ENCODE measurements around the gene MAP3K10.

Gene MAP3K10

GRCh38 chr19:40177286-40178070, 13.7 kb upstream of the MAP3K10 start:
- no peak for DNase-seq (ENCODE audit: low read depth)
- TF ChIP-seq, protein P1, sequence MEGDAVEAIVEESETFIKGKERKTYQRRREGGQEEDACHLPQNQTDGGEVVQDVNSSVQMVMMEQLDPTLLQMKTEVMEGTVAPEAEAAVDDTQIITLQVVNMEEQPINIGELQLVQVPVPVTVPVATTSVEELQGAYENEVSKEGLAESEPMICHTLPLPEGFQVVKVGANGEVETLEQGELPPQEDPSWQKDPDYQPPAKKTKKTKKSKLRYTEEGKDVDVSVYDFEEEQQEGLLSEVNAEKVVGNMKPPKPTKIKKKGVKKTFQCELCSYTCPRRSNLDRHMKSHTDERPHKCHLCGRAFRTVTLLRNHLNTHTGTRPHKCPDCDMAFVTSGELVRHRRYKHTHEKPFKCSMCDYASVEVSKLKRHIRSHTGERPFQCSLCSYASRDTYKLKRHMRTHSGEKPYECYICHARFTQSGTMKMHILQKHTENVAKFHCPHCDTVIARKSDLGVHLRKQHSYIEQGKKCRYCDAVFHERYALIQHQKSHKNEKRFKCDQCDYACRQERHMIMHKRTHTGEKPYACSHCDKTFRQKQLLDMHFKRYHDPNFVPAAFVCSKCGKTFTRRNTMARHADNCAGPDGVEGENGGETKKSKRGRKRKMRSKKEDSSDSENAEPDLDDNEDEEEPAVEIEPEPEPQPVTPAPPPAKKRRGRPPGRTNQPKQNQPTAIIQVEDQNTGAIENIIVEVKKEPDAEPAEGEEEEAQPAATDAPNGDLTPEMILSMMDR (conservative IDR thresholded peaks at IDR 0.05; ENCODE audit: low read depth, low read length) = no peak
- H3K4me3 ChIP-seq (ENCODE audit: low read depth, low read length) = no peak overlapping the region

DNA sequence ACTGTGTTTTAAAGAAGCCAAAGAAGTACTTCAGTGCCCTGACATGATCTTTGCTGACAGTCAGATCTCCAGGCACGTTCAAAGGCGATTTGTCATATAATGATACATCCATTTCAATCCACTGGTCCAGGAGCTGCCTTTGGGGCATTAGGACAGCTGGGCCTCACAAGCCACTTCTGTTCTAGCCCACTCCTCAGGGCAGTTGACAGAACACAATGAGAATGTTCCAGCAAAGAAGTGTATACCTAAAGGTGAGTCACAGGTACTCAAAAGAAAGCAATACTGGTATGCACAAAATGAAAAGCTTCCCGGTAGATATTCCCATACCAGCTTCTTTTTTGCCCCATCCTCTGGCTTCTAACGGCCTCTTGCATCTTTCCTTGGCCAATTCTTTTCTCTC, 12.5 kb upstream of the MAP3K10 start:
- DNase-seq (ENCODE audit: low read depth) = no peak
- TF ChIP-seq, protein P1 (conservative IDR thresholded peaks at IDR 0.05; ENCODE audit: low read depth, low read length) = no peak
- H3K4me3 ChIP-seq (ENCODE audit: low read depth, low read length) = no peak overlapping the region

DNA sequence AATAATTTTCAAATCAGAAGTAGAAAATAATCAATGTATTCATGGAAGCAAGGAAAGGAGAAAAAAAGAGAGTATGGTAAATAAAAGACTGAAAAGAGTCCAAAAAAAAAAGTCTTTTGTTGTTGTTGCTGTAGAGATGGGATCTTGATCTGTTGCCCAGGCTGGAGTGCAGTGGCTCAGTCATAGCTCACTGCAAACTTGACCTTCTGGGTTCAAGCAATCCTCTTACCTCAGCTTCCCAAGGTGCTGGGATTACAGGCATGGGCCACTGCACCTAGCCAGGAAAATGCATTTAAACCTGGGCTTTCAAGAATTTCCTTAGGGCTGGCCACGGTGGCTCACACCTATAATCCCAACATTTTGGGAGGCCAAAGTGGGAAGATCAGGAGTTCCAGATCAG, 7.0 kb upstream of the MAP3K10 start:
- no peak overlapping the region for H3K4me3 ChIP-seq (ENCODE audit: low read depth, low read length)
- TF ChIP-seq, protein P1 (conservative IDR thresholded peaks at IDR 0.05; ENCODE audit: low read depth, low read length) = no peak

GRCh38 chr19:40191836-40192646, 815 bp downstream of the MAP3K10 start:
- TF ChIP-seq, protein P1 (conservative IDR thresholded peaks at IDR 0.05; ENCODE audit: low read depth, low read length) = no peak
- peak; percentile 15 for DNase-seq (ENCODE audit: low read depth)

More for the DNA sequence above, 7.0 kb upstream of the MAP3K10 start:
- DNase-seq (ENCODE audit: low read depth) = no peak

GRCh38 chr19:40192758-40193586, 1.7 kb downstream of the MAP3K10 start:
- peak overlapping the region; percentile 90 for H3K4me3 ChIP-seq (ENCODE audit: low read depth, low read length)

More at GRCh38 chr19:40191836-40192646, 815 bp downstream of the MAP3K10 start:
- peak overlapping the region; percentile 90 for H3K4me3 ChIP-seq (ENCODE audit: low read depth, low read length)

GRCh38 chr19:40193587-40193849, 2.3 kb downstream of the MAP3K10 start:
- peak; percentile 10 for DNase-seq (ENCODE audit: low read depth)
- TF ChIP-seq, protein P1 (conservative IDR thresholded peaks at IDR 0.05; ENCODE audit: low read depth, low read length) = no peak
- H3K4me3 ChIP-seq (ENCODE audit: low read depth, low read length) = no peak overlapping the region

More at GRCh38 chr19:40192758-40193586, 1.7 kb downstream of the MAP3K10 start:
- no peak for DNase-seq (ENCODE audit: low read depth)
- TF ChIP-seq, protein P1 (conservative IDR thresholded peaks at IDR 0.05; ENCODE audit: low read depth, low read length) = no peak
